ENCODE results near the gene RBM47.
"Not testable (repeated sequence)": the region's sequence is repeated elsewhere in the genome, so short reads cannot be mapped to it uniquely, and the experiment has no call there.

Gene RBM47

GRCh38 chr4:40484346-40485090 lies 145.1 kb downstream of the RBM47 start:
- DNase-seq: no peak

- no peak for DNase-seq
Observed at GRCh38 chr4:40482985-40483647, 146.5 kb downstream of the RBM47 start.

GRCh38 chr4:40481977-40482376 lies 147.7 kb downstream of the RBM47 start:
- DNase-seq: no peak

GRCh38 chr4:40480291-40480690 lies 149.4 kb downstream of the RBM47 start:
- DNase-seq: no peak

GRCh38 chr4:40479378-40479777 lies 150.3 kb downstream of the RBM47 start:
- no peak for DNase-seq

- no peak for DNase-seq
Observed at GRCh38 chr4:40475609-40476008, 154.1 kb downstream of the RBM47 start.

GRCh38 chr4:40473578-40474388 lies 155.9 kb downstream of the RBM47 start:
- no peak for DNase-seq

GRCh38 chr4:40471923-40472322 lies 157.7 kb downstream of the RBM47 start:
- no peak for DNase-seq

GRCh38 chr4:40466789-40467188 lies 162.9 kb downstream of the RBM47 start:
- no peak for DNase-seq

- DNase-seq: no peak
Observed at GRCh38 chr4:40462326-40462725, 167.3 kb downstream of the RBM47 start.

GRCh38 chr4:40461879-40462278 lies 167.8 kb downstream of the RBM47 start:
- DNase-seq: no peak

GRCh38 chr4:40461062-40461461 lies 168.6 kb downstream of the RBM47 start:
- no peak for DNase-seq

GRCh38 chr4:40458683-40459082 lies 171.0 kb downstream of the RBM47 start:
- DNase-seq: no peak

GRCh38 chr4:40458109-40458508 lies 171.6 kb downstream of the RBM47 start:
- no peak for DNase-seq

- no peak for DNase-seq
Observed at GRCh38 chr4:40455340-40455902, 174.2 kb downstream of the RBM47 start.

- DNase-seq: no peak
Observed at GRCh38 chr4:40454816-40455215, 174.8 kb downstream of the RBM47 start.

- no peak for DNase-seq
Observed at GRCh38 chr4:40453912-40454311, 175.8 kb downstream of the RBM47 start.

GRCh38 chr4:40448875-40449274 lies 180.8 kb downstream of the RBM47 start:
- DNase-seq: no peak

GRCh38 chr4:40446839-40447238 lies 182.8 kb downstream of the RBM47 start:
- DNase-seq: no peak

GRCh38 chr4:40446261-40446750 lies 183.4 kb downstream of the RBM47 start:
- not testable (repeated sequence) for DNase-seq

- DNase-seq: no peak
Observed at GRCh38 chr4:40445671-40446070, 184.0 kb downstream of the RBM47 start.

- no peak for DNase-seq
Observed at GRCh38 chr4:40441430-40441829, 188.2 kb downstream of the RBM47 start.

- no peak for DNase-seq
Observed at GRCh38 chr4:40439519-40439918, 190.1 kb downstream of the RBM47 start.

Measured in fibroblast of skin of scalp (primary cell).